K562 (cell line): Measurements from ENCODE around the gene JDP2. TPM values are rescaled to one million over a fixed set of nuclear protein-coding genes. Genes with fewer than 3 reads are reported as not detected.

Experiments
- ATAC-seq: fragments of 200-7000 bp; cut with Tn5 transposase; 3 replicates; pipeline ENCODE4 v1.9.1; 2020; ENCODE audit warnings: moderate library complexity
- BruUV-seq: library from RNA; stranded (reverse); fragments of 400-500 nt; replicated peaks from 2 replicates; lab custom pipeline; 2021; lab: Mats Ljungman, UMichigan
- CTCF ChIA-PET: fragments of 300-600 bp; formaldehyde crosslinking; extraction: SDS; loops from one replicate; lab custom pipeline; 2021; ENCODE audit warnings: low intra/inter-chr PET ratio; lab: Yijun Ruan, JAX
- POLR2A ChIA-PET: fragments of 300-600, 350-650 bp; sonication (Branson Sonifier 250); formaldehyde crosslinking; extraction: SDS; loops from one replicate; lab custom pipeline; 2021; ENCODE audit warnings: antibody characterized with exemption, inconsistent platforms; lab: Yijun Ruan, JAX
- DNase-seq, 4 experiments: peaks; one replicate each; pipeline versions ENCODE4 v3.0.0 to v3.0.0-alpha.2; 2011 to 2018; ENCODE audit warnings: low spot score in 3 of 4, mixed read lengths in 3 of 4; ENCODE audit errors: extremely low read depth in 1 of 4
- FAIRE-seq: peaks from 2 replicates; lab custom pipeline; 2011; peaks lifted over from hg19 to GRCh38; lab: Jason Lieb, UNC
- H2AFZ ChIP-seq: 2 replicates; pipeline ENCODE4 v1.6.0; 2011; ENCODE audit warnings: low read depth, low read length, control low read depth, inconsistent platforms
- H3K27ac ChIP-seq: fragments of 200-600 bp; 3 replicates; pipeline ENCODE4 v1.8.0; 2011; ENCODE audit warnings: low read depth, mild to moderate bottlenecking, control low read depth, inconsistent platforms, low read length, moderate library complexity, mixed read lengths; ENCODE audit errors: extremely low read depth
- H3K27me3 ChIP-seq, 2 experiments: fragments of 300-600 bp in 1 of 2; 2 replicates in 1 of 2; 3 replicates in 1 of 2; pipeline versions ENCODE4 v1.6.0 to v1.8.0; 2011; ENCODE audit warnings: inconsistent platforms in 2 of 2, low read length in 2 of 2, mild to moderate bottlenecking in 1 of 2, mixed read lengths in 1 of 2, moderate library complexity in 1 of 2; ENCODE audit not compliant: control insufficient read depth in 2 of 2, insufficient read depth in 2 of 2
- H3K36me3 ChIP-seq: fragments of 300-600 bp; 3 replicates; pipeline ENCODE4 v1.8.0; 2011; ENCODE audit warnings: mild to moderate bottlenecking, low read length, inconsistent platforms; ENCODE audit not compliant: control insufficient read depth, insufficient read depth
- H3K4me1 ChIP-seq, 2 experiments: fragments of 200-600 bp in 1 of 2; replicated peaks in 1 of 2; 2 replicates in 1 of 2; 3 replicates in 1 of 2; pipeline versions ENCODE4 v1.5.1 to v1.8.0; 2011; ENCODE audit warnings: inconsistent platforms in 2 of 2, low read length in 2 of 2, mild to moderate bottlenecking in 1 of 2, mixed read lengths in 1 of 2, moderate library complexity in 1 of 2; ENCODE audit not compliant: control insufficient read depth in 2 of 2, insufficient read depth in 2 of 2
- H3K4me2 ChIP-seq: 2 replicates; pipeline ENCODE4 v1.6.1; 2011; ENCODE audit warnings: low read length, control low read depth, inconsistent platforms, mixed read lengths; ENCODE audit not compliant: insufficient read depth
- H3K4me3 ChIP-seq: fragments of 200-600 bp; sonication (generic), shearing (Covaris generic); 2 replicates; pipeline ENCODE4 v1.5.1; 2016; ENCODE audit warnings: control low read depth, inconsistent platforms
- H3K79me2 ChIP-seq: fragments of 200-600 bp; 3 replicates; pipeline ENCODE4 v1.8.0; 2011; ENCODE audit warnings: low read length, inconsistent platforms; ENCODE audit not compliant: control insufficient read depth, insufficient read depth
- H3K9ac ChIP-seq, 2 experiments: 2 replicates each; pipeline versions ENCODE4 v1.6.0 to v1.6.1; 2011; ENCODE audit warnings: low read depth in 2 of 2, low read length in 2 of 2, control low read depth in 1 of 2, inconsistent platforms in 1 of 2, mild to moderate bottlenecking in 1 of 2, mixed read lengths in 1 of 2; ENCODE audit not compliant: insufficient read depth in 1 of 2
- H3K9me1 ChIP-seq: one replicate; pipeline ENCODE4 v1.6.0; 2011; ENCODE audit warnings: inconsistent platforms, mild to moderate bottlenecking, low read length, moderate library complexity; ENCODE audit not compliant: control insufficient read depth, insufficient read depth
- H3K9me3 ChIP-seq: replicated peaks from 2 replicates; pipeline ENCODE4 v1.5.1; 2011; ENCODE audit warnings: low read depth, low read length, inconsistent platforms; ENCODE audit not compliant: control insufficient read depth, insufficient read depth
- H4K20me1 ChIP-seq: replicated peaks from 2 replicates; pipeline ENCODE4 v1.6.1; 2011; ENCODE audit warnings: low read length, inconsistent platforms, mixed read lengths; ENCODE audit not compliant: control insufficient read depth, insufficient read depth
- FOXM1 ChIP-seq, 2 experiments: fragments of 450-650 bp in 1 of 2; sonication (generic) in 1 of 2; formaldehyde crosslinking in 1 of 2; IDR thresholded peaks; 2 replicates each; pipeline versions ENCODE4 v1.6.1 to v1.9.0; 2017 to 2022; ENCODE audit warnings: low read depth in 2 of 2, mild to moderate bottlenecking in 2 of 2, missing genetic modification reagents in 1 of 2, moderate library complexity in 1 of 2
- SAP30 ChIP-seq: fragments of 200-600 bp; sonication (generic); IDR thresholded peaks from 2 replicates; pipeline ENCODE4 v1.6.1; 2012; ENCODE audit warnings: borderline replicate concordance, low read depth, mild to moderate bottlenecking, moderate library complexity, low read length, control low read depth, inconsistent platforms; ENCODE audit not compliant: insufficient read depth, poor library complexity, severe bottlenecking
- SMAD4 ChIP-seq: fragments of 250-450 bp; sonication (Bioruptor Pico); conservative IDR thresholded peaks from 2 replicates; pipeline ENCODE4 v1.8.0; 2021; ENCODE audit warnings: inconsistent platforms, mild to moderate bottlenecking, moderate library complexity
- WGBS: fragments of 100-300 bp; shearing (Covaris generic); methylation state at CpG from one replicate; pipeline ENCODE4 v1.1.6; 2016; ENCODE audit warnings: low coverage, mixed read lengths; ENCODE audit not compliant: insufficient coverage; ENCODE audit errors: missing lambda C conversion rate; 5-methylcytosine and 5-hydroxymethylcytosine counted together
- in situ Hi-C: fragments of 300-500 bp; cut with MboI; formaldehyde crosslinking; loops from 4 replicates; pipeline ENCODE4 v1.15.0; 2018; ENCODE audit warnings: inconsistent platforms, mixed read lengths
- intact Hi-C: fragments of 100-400 bp; cut with micrococcal nuclease; formaldehyde crosslinking; loops from 2 replicates; pipeline ENCODE4 v1.14.2; 2022
- polyA plus RNA-seq, 8 experiments: library from polyadenylated mRNA; depleted of rRNA in 4 of 8; stranded (reverse) in 5 of 8; unstranded in 3 of 8; fragments of >200 nt; fragmentation: Nextera tagmentation in 2 of 8; fragmentation: Illumina TruSeq in 1 of 8; extraction: Ambion mirVana in 2 of 8; extraction: Trizol in 1 of 8; gene quantifications; 2 replicates each; pipeline versions ENCODE4 v1.2.1 to v1.2.3, GENCODE V29; 2011 to 2014; ENCODE audit warnings: inconsistent platforms in 1 of 8, missing spikeins in 1 of 8
- total RNA-seq, 7 experiments: library from RNA; depleted of rRNA in 6 of 7; stranded (reverse); fragments of >200 nt in 6 of 7; fragmentation: Illumina TruSeq in 2 of 7; extraction: Trizol in 2 of 7; gene quantifications; 2 replicates each; pipeline versions ENCODE4 v1.2.1 to v1.2.3, GENCODE V29; 2011 to 2021; ENCODE audit warnings: low replicate concordance in 1 of 7
- TF ChIP-seq, protein P1 (sequence below): fragments of 450-650 bp; IDR thresholded peaks from one replicate; pipeline ENCODE4 v1.6.1; 2018; ENCODE audit warnings: mild to moderate bottlenecking, moderate library complexity; ENCODE audit not compliant: partially characterized antibody

JDP2 gene
- total and polyA plus RNA-seq, 9 of the 15 experiments (the other 6 are each of a cell fraction or from before 2014, with no cell fraction given): 0.27 to 13.8 (median 3.1) TPM

DNA sequence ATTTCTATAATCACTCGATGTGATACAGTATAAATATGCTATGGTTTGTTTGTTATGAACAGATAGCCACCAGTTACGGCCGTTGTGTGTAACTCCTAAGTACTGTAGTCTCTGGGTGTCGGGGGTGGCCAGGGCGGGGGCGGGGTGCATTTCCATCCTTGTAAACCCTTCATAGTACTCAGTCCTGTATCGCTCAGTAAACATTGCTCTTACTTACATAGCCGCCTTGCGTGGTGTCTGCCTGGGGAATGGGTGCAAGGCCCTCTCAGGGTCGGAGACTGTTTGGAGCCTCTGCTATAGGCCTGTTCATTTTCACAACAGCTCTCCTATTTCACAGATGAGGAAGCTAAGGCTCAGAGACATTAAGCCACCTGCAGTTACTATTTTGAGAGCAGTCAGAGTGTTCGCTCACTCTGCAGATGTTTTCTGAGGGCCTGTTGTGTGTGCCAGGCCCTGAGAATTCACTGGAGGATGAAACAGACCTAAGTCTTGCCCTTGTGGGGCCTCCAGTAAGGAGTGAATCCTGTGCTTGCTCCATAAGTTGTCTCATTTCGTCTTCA lies 42.5 kb downstream of the JDP2 start:
- peaks cover 0 to 8% of the 10 kb centered on the region in 2 experiments; a peak in 2 of 5 replicates for H3K4me1 ChIP-seq
- H3K27ac ChIP-seq: no peak overlapping the region
- no peak overlapping the region for H2AFZ ChIP-seq
- intact Hi-C loops: no loop called here
- H3K27me3 ChIP-seq: peaks cover 0 to 1% of the 10 kb centered on the region in 2 experiments; a peak in 1 of 5 replicates
- FAIRE-seq (no peak), DNase-seq (no peak), ATAC-seq (no peak)
- H3K4me3 ChIP-seq: no peak overlapping the region
- no peak overlapping the region for H3K4me2 ChIP-seq
- no TSS peak for BruUV-seq
- ChIA-PET POLR2A (interaction anchor here (0.7 to 1.1 kb wide), 2 partner anchors 19 to 158 kb away, joined by 3 to 4 read pairs; no protein-coding TSS in a partner anchor), CTCF (no interaction called here)
- H3K9ac ChIP-seq: no peak overlapping the region
- H3K79me2 ChIP-seq: no peaks in the 10 kb centered on the region
- in situ Hi-C loops: no loop called here
- H3K9me1 ChIP-seq: no peaks in the 10 kb centered on the region
- H3K9me3 ChIP-seq: no peaks in the 10 kb centered on the region
- no peaks in the 10 kb centered on the region for H4K20me1 ChIP-seq
- 71% methylated on average over 11 of the region's 12 CpGs for WGBS
- no peaks in the 10 kb centered on the region for H3K36me3 ChIP-seq
- no peak for TF ChIP-seq SMAD4 (CRISPR knock-in tag)
- TF ChIP-seq FOXM1 (IDR thresholded peaks at IDR 0.05; ENCODE audit: low read depth): no peak
- no peak for TF ChIP-seq FOXM1 (CRISPR knock-in tag; IDR thresholded peaks at IDR 0.05; ENCODE audit: low read depth)
- no peak for TF ChIP-seq SAP30
- TF ChIP-seq, protein P1, sequence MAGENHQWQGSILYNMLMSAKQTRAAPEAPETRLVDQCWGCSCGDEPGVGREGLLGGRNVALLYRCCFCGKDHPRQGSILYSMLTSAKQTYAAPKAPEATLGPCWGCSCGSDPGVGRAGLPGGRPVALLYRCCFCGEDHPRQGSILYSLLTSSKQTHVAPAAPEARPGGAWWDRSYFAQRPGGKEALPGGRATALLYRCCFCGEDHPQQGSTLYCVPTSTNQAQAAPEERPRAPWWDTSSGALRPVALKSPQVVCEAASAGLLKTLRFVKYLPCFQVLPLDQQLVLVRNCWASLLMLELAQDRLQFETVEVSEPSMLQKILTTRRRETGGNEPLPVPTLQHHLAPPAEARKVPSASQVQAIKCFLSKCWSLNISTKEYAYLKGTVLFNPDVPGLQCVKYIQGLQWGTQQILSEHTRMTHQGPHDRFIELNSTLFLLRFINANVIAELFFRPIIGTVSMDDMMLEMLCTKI: no peak
- TF ChIP-seq, all 486 proteins: peak for 0
